Measurements from ENCODE around the gene ARL15.

GRCh38 chr5:53946405-53947100 lies 363.8 kb downstream of the ARL15 start:
- TF ChIP-seq POLR2A (IDR thresholded peaks at IDR 0.05) (no peak), CTCF (IDR thresholded peaks at IDR 0.05) (no peak)
